Astrocyte (in vitro differentiated cells and primary cell): ENCODE data around the gene KRT83. TPM values are rescaled to one million over a fixed set of nuclear protein-coding genes. Genes with fewer than 3 reads are reported as not detected.

Source experiments
- DNase-seq: peaks from one replicate; pipeline ENCODE4 v3.0.0-alpha.2; 2010; ENCODE audit warnings: low read depth
- FAIRE-seq: peaks from 2 replicates; lab custom pipeline; 2011; peaks lifted over from hg19 to GRCh38; lab: Jason Lieb, UNC
- H2AFZ ChIP-seq: 2 replicates; pipeline ENCODE4 v1.6.0; 2012; ENCODE audit warnings: low read depth, low read length, inconsistent platforms
- H3K27ac ChIP-seq: 2 replicates; pipeline ENCODE4 v1.5.1; 2011; ENCODE audit warnings: low read depth, low read length, inconsistent platforms
- H3K27me3 ChIP-seq: 2 replicates; pipeline ENCODE4 v1.6.0; 2011; ENCODE audit warnings: low read length, inconsistent platforms; ENCODE audit not compliant: insufficient read depth
- H3K36me3 ChIP-seq: 2 replicates; pipeline ENCODE4 v1.5.1; 2011; ENCODE audit warnings: low read length, inconsistent platforms; ENCODE audit not compliant: insufficient read depth
- H3K4me1 ChIP-seq: 2 replicates; pipeline ENCODE4 v1.5.1; 2011; ENCODE audit warnings: low read length, inconsistent platforms; ENCODE audit not compliant: insufficient read depth
- H3K4me2 ChIP-seq: 2 replicates; pipeline ENCODE4 v1.6.0; 2012; ENCODE audit warnings: low read length, inconsistent platforms
- H3K4me3 ChIP-seq: 2 replicates; pipeline ENCODE4 v1.5.1; 2011; ENCODE audit warnings: low read depth, mild to moderate bottlenecking, low read length, inconsistent platforms; ENCODE audit not compliant: insufficient read depth
- H3K79me2 ChIP-seq: 2 replicates; pipeline ENCODE4 v1.6.0; 2012; ENCODE audit warnings: mild to moderate bottlenecking, low read length, inconsistent platforms; ENCODE audit not compliant: insufficient read depth
- H3K9ac ChIP-seq: 2 replicates; pipeline ENCODE4 v1.6.0; 2012; ENCODE audit warnings: mild to moderate bottlenecking, low read length, inconsistent platforms
- H3K9me3 ChIP-seq: 2 replicates; pipeline ENCODE4 v1.5.1; 2012; ENCODE audit warnings: low read depth, mild to moderate bottlenecking, low read length, inconsistent platforms; ENCODE audit not compliant: insufficient read depth
- H4K20me1 ChIP-seq: 2 replicates; pipeline ENCODE4 v1.6.0; 2012; ENCODE audit warnings: low read length, inconsistent platforms; ENCODE audit not compliant: insufficient read depth
- H3K27ac Mint-ChIP-seq: one replicate; pipeline ENCODE4 v1.8.0; 2021; ENCODE audit warnings: mild to moderate bottlenecking, mixed read lengths; ENCODE audit not compliant: unreplicated experiment
- H3K27me3 Mint-ChIP-seq: one replicate; pipeline ENCODE4 v1.8.0; 2021; ENCODE audit warnings: low read depth, mixed read lengths; ENCODE audit not compliant: unreplicated experiment
- H3K36me3 Mint-ChIP-seq: one replicate; pipeline ENCODE4 v1.8.0; 2021; ENCODE audit warnings: low read depth, mixed read lengths; ENCODE audit not compliant: unreplicated experiment
- H3K4me1 Mint-ChIP-seq: one replicate; pipeline ENCODE4 v1.8.0; 2021; ENCODE audit warnings: low read depth, mixed read lengths; ENCODE audit not compliant: unreplicated experiment
- H3K4me3 Mint-ChIP-seq: one replicate; pipeline ENCODE4 v1.8.0; 2021; ENCODE audit warnings: mild to moderate bottlenecking, moderate library complexity, mixed read lengths; ENCODE audit not compliant: unreplicated experiment
- H3K9me3 Mint-ChIP-seq: one replicate; pipeline ENCODE4 v1.8.0; 2021; ENCODE audit warnings: mild to moderate bottlenecking, mixed read lengths; ENCODE audit not compliant: unreplicated experiment
- CTCF ChIP-seq: IDR thresholded peaks from 2 replicates; pipeline ENCODE4 v1.5.1; 2011; ENCODE audit warnings: low read depth, mild to moderate bottlenecking, inconsistent platforms, low read length, moderate library complexity; ENCODE audit not compliant: insufficient read depth
- EZH2 ChIP-seq: IDR thresholded peaks from 2 replicates; pipeline ENCODE4 v1.6.1; 2012; ENCODE audit warnings: mild to moderate bottlenecking, low read length, inconsistent platforms; ENCODE audit not compliant: insufficient read depth
- total RNA-seq: library from RNA; stranded (reverse); gene quantifications from 2 replicates; pipeline ENCODE4 v1.2.1, GENCODE V29; 2021

KRT83 gene
- total RNA-seq, 1 donor from 2014 or later: not detected

GRCh38 chr12:52266514-52266913, 54.7 kb downstream of the KRT83 start:
- H3K4me1 Mint-ChIP-seq: peaks cover 7% of the 10 kb centered on the region
- peaks cover 7% of the 10 kb centered on the region for H3K9me3 Mint-ChIP-seq
- Histone ChIP-seq H4K20me1 (no peaks in the 10 kb centered on the region), H2AFZ (no peak overlapping the region), H3K9ac (no peak overlapping the region), H3K36me3 (no peaks in the 10 kb centered on the region), H3K9me3 (no peaks in the 10 kb centered on the region), H3K4me2 (no peak overlapping the region), H3K27me3 (peaks cover 6% of the 10 kb centered on the region), H3K79me2 (no peaks in the 10 kb centered on the region), H3K27ac (no peak overlapping the region), H3K4me1 (peaks cover 8% of the 10 kb centered on the region), H3K4me3 (no peak overlapping the region)
- H3K36me3 Mint-ChIP-seq: no peaks in the 10 kb centered on the region
- H3K4me3 Mint-ChIP-seq: no peak overlapping the region
- peaks cover 37% of the 10 kb centered on the region for H3K27me3 Mint-ChIP-seq
- TF ChIP-seq CTCF: no peak
- no peak for TF ChIP-seq EZH2
- no peak for FAIRE-seq
- DNase-seq: no peak
- no peak overlapping the region for H3K27ac Mint-ChIP-seq

- FAIRE-seq: no peak
Measured at GRCh38 chr12:52264435-52264825, 56.8 kb downstream of the KRT83 start.

More at GRCh38 chr12:52264435-52264825, 56.8 kb downstream of the KRT83 start:
- peaks cover 20% of the 10 kb centered on the region for H3K4me1 ChIP-seq
- peaks cover 50% of the 10 kb centered on the region for H3K27me3 Mint-ChIP-seq
- DNase-seq: no peak
- H3K27ac ChIP-seq: no peak overlapping the region
- peaks cover 9% of the 10 kb centered on the region for H3K9me3 Mint-ChIP-seq
- TF ChIP-seq EZH2 (no peak), CTCF (no peak)
- H4K20me1 ChIP-seq: no peaks in the 10 kb centered on the region
- H3K79me2 ChIP-seq: no peaks in the 10 kb centered on the region
- no peaks in the 10 kb centered on the region for H3K36me3 ChIP-seq
- no peak overlapping the region for H3K9ac ChIP-seq
- no peak overlapping the region for H2AFZ ChIP-seq
- H3K9me3 ChIP-seq: no peaks in the 10 kb centered on the region
- no peak overlapping the region for H3K4me3 ChIP-seq
- no peak overlapping the region for H3K27ac Mint-ChIP-seq
- H3K4me2 ChIP-seq: no peak overlapping the region
- H3K4me1 Mint-ChIP-seq: peaks cover 19% of the 10 kb centered on the region
- H3K27me3 ChIP-seq: peaks cover 6% of the 10 kb centered on the region
- H3K4me3 Mint-ChIP-seq: peak overlapping the region; percentile 20
- no peaks in the 10 kb centered on the region for H3K36me3 Mint-ChIP-seq

Other genes starting within 250 kb of the KRT83 start
- gene SMIM41, start 241.7 kb downstream of the KRT83 start, total RNA-seq: 0.18 TPM in 1 of 2 replicates, not detected in the other
- gene KRT80, start 129.4 kb downstream of the KRT83 start, total RNA-seq: 2.8 and 3.6 TPM in 2 replicates
- gene KRT7, start 88.2 kb downstream of the KRT83 start, total RNA-seq: 97.6 and 149 TPM in 2 replicates
- 0.24 and 0.43 TPM in 2 replicates for gene KRT86, start 46.8 kb downstream of the KRT83 start, total RNA-seq
- 1.2 TPM in 2 replicates for gene KRT81, start 29.9 kb downstream of the KRT83 start, total RNA-seq
- not detected in 2 replicates for gene KRT85, start 46.1 kb upstream of the KRT83 start, total RNA-seq
- not detected in 2 replicates for gene KRT84, start 64.3 kb upstream of the KRT83 start, total RNA-seq
- gene KRT82, start 84.9 kb upstream of the KRT83 start, total RNA-seq: not detected in 2 replicates
- gene KRT75, start 113.0 kb upstream of the KRT83 start, total RNA-seq: not detected in 2 replicates
- gene KRT6B, start 130.7 kb upstream of the KRT83 start, total RNA-seq: not detected in 2 replicates
- not detected in 2 replicates for gene KRT6C, start 152.4 kb upstream of the KRT83 start, total RNA-seq
- 0.95 and 1.4 TPM in 2 replicates for gene KRT6A, start 171.9 kb upstream of the KRT83 start, total RNA-seq
- 0.25 TPM in 1 of 2 replicates, not detected in the other for gene KRT5, start 199.0 kb upstream of the KRT83 start, total RNA-seq
- not detected in 2 replicates for gene KRT71, start 231.7 kb upstream of the KRT83 start, total RNA-seq